ENCODE results near the gene TBX18.

GRCh38 chr6:84657025-84657424, 107.4 kb downstream of the TBX18 start:
- TF ChIP-seq POLR2AphosphoS5 (IDR thresholded peaks at IDR 0.05; ENCODE audit: borderline replicate concordance, low read depth, low read length): no peak
- TF ChIP-seq EZH2 (IDR thresholded peaks at IDR 0.05): no peak
